Head of caudate nucleus (tissue), 42 donors: ENCODE data around the gene EGR2.

Source experiments
- DNase-seq, 42 donors: peaks; one replicate each; pipeline versions ENCODE4 v3.0.0 to v3.0.0-alpha.2; 2020 to 2021; ENCODE audit warnings: mixed read lengths in 7 of 42
- intact Hi-C: fragments of 100-400 bp; cut with DNase I; formaldehyde crosslinking; loops from one replicate; pipeline ENCODE4 v1.15.0; 2022

The EGR2 gene

DNA sequence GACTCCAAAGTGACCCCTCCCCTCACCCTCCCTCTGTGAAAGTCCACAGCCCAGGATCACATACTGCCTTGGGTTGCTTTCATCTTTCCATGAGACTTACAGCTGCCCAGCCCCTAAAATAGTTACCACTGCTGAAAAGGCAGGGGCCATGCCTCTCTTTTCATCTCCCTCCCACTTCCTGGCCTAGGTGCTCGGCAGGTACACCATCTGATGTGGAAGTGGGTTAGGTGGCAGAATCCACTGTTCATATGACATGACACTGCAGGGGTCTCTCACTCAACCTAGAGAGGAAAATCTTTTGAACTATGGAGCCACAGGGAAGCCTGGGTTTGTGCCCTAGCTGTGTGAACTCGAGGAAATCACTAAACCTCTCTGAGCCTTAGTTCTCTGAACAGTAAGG lies 50.4 kb downstream of the EGR2 start:
- no peak for DNase-seq
- intact Hi-C loops = no loop called here

DNA sequence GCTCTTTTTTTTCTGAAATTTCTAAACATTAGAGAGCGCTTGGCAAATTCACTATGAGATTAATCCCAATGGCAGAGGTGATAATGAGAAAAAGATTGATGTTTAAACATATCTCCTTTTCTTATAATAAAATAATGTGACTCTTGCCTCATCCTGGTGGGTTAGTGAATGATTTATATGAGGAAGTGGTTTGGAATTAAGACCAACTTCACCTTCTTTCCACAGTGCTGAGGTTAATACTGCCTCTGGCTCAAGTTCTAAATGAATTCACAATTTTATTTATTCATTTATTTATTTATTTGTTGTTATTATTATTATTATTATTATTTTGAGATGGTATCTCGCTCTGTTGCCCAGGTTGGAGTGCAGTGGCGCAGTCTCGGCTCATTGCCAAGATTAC lies 52.2 kb downstream of the EGR2 start:
- no peak for DNase-seq
- intact Hi-C loops = no loop called here

DNA sequence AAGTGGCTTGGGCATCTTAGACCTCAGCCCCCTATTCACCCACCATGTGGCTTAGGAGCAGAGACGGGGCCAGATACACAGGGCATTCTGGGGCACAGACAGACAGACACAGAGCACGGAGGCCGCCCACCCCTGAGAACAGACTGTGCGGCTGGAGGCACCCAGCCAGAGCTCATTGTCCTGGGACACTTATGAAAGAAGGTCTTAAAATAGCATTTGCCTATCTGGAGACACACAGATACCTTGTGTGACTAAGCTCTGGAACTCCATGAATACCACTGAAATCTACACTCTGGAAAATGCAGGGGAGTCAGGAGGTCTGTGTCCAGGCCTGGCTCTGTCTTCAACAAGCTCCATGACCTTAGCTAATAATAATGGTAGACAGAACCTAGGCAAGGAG lies 53.0 kb downstream of the EGR2 start:
- no peak for DNase-seq
- intact Hi-C loops = no loop called here
